Measurements from ENCODE around the gene FSTL5. TPM values are rescaled to one million over a fixed set of nuclear protein-coding genes. Genes with fewer than 3 reads are reported as not detected.

FSTL5 gene
- total and polyA plus RNA-seq, 2 of the 8 experiments (the other 6 are each of a cell fraction or from before 2014, with no cell fraction given) = 0.09 to 0.32 TPM

DNA sequence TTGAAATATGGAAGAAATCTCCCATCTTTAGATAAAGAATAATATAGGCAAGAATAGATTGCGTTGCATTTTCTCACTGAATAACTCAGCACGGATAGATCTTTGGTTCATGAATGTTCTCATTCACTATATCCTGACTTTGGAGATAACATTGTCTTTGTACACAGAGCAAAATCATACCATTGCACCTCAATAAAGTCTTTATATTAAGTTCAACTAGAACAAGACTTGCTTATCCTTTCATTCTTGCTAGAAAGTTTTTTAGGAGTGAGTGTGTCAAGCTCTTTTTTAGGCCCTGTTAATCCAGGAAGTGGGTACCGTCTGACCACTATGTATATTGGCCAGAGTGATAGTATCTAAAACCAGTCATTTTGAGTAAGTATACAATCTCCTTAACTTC, 658.7 kb downstream of the FSTL5 start:
- Histone ChIP-seq H4K20me1 (replicated peaks in 1 of 2; ENCODE audit: control insufficient read depth in 1 of 2, insufficient read depth in 2 of 2, low read length in 2 of 2) (no peaks in the 10 kb centered on the region), H2BK20ac (ENCODE audit: low read length) (no peak overlapping the region), H3K14ac (ENCODE audit: insufficient read length) (no peak overlapping the region), H2BK12ac (ENCODE audit: low read depth, low read length) (no peak overlapping the region), H3K36me3 (ENCODE audit: control insufficient read depth in 2 of 4, insufficient read depth in 4 of 4, low read length in 3 of 4) (no peaks in the 10 kb centered on the region), H4K91ac (replicated peaks; ENCODE audit: insufficient read length, low read length) (no peak overlapping the region), H3K23me2 (ENCODE audit: low read depth, low read length) (no peaks in the 10 kb centered on the region), H3K23ac (ENCODE audit: insufficient read length) (no peak overlapping the region), H3K9me3 (ENCODE audit: insufficient read depth in 2 of 2, low read depth in 1 of 2, low read length in 1 of 2) (no peaks in the 10 kb centered on the region), H3K4me1 (replicated peaks in 1 of 4; ENCODE audit: control insufficient read depth in 3 of 4, insufficient read depth in 4 of 4, low read length in 3 of 4) (no peaks in the 10 kb centered on the region), H2BK5ac (ENCODE audit: low read depth, low read length) (no peak overlapping the region), H4K5ac (ENCODE audit: insufficient read length, low read depth, low read length) (no peak overlapping the region), H2BK120ac (replicated peaks; ENCODE audit: low read depth, low read length) (no peak overlapping the region), H3K27ac (ENCODE audit: low read depth, low read length) (no peak overlapping the region), H3K9ac (replicated peaks in 1 of 4; ENCODE audit: extremely low read depth in 1 of 4, low read depth in 3 of 4, low read length in 3 of 4) (no peak overlapping the region), H3K4me2 (ENCODE audit: insufficient read depth in 1 of 2, low read depth in 2 of 2, low read length in 2 of 2) (no peak overlapping the region), H3K4me3 (ENCODE audit: extremely low read depth in 1 of 4, insufficient read depth in 2 of 4, low read depth in 3 of 4, low read length in 4 of 4) (no peak overlapping the region), H2BK15ac (ENCODE audit: low read length) (no peak overlapping the region), H3K79me2 (ENCODE audit: control insufficient read depth in 1 of 2, insufficient read depth in 2 of 2, low read length in 2 of 2) (no peaks in the 10 kb centered on the region), H3K4ac (replicated peaks; ENCODE audit: insufficient read length, low read depth, low read length) (no peak overlapping the region), H3K18ac (ENCODE audit: extremely low read depth, low read length) (no peak overlapping the region), H3K56ac (replicated peaks; ENCODE audit: insufficient read length, low read depth, low read length) (no peak overlapping the region), H2AFZ (ENCODE audit: low read length) (no peak overlapping the region), H3K27me3 (replicated peaks in 1 of 4; ENCODE audit: control insufficient read depth in 3 of 4, extremely low read depth in 1 of 4, insufficient read depth in 3 of 4, low read length in 3 of 4) (no peaks in the 10 kb centered on the region), H2AK5ac (ENCODE audit: low read depth, low read length) (no peak overlapping the region), H4K8ac (ENCODE audit: extremely low read depth, insufficient read depth, low read length) (no peak overlapping the region), H3K79me1 (ENCODE audit: low read depth, low read length) (no peaks in the 10 kb centered on the region)
- 91% methylated on average over 3 of the region's 3 CpGs; no CpG with 5 or more reads in 1 of the 2 experiments for WGBS, 2 experiments (ENCODE audit: extremely low coverage in 1 of 2, insufficient coverage in 1 of 2, insufficient read length in 1 of 2, insufficient replicate concordance in 2 of 2, low coverage in 1 of 2, low lambda C conversion rate in 2 of 2, missing lambda C conversion rate in 1 of 2)
- DNase-seq (ENCODE audit: low read depth in 1 of 2, low spot score in 2 of 2) (no peak), FAIRE-seq (no peak)
- POLR2A ChIA-PET (ENCODE audit: partially characterized antibody) = no interaction called here
- no peak for TF ChIP-seq BRCA1 (IDR thresholded peaks at IDR 0.05; ENCODE audit: low read depth, low read length)
- no peak for TF ChIP-seq BCL11A (IDR thresholded peaks at IDR 0.05; ENCODE audit: low read depth in 2 of 2, low read length in 2 of 2)
- TF ChIP-seq EGR1 (IDR thresholded peaks at IDR 0.05; ENCODE audit: borderline replicate concordance, low read depth, low read length) = no peak
- no peak for TF ChIP-seq TCF12 (IDR thresholded peaks at IDR 0.05; ENCODE audit: low read depth, low read length)
- CTCF ChIA-PET (ENCODE audit: partially characterized antibody) = no interaction called here

All from H1 (cell line).